IMR-90 (cell line): ENCODE measurements around the gene NAA60. TPM values are rescaled to one million over a fixed set of nuclear protein-coding genes. Genes with fewer than 3 reads are reported as not detected.

Experiments
- ATAC-seq: fragments of 200-7000 bp; cut with Tn5 transposase; 2 replicates; pipeline ENCODE4 v1.9.1; 2020; ENCODE audit warnings: low read depth, mild to moderate bottlenecking, moderate library complexity
- BruUV-seq: library from RNA; stranded (reverse); fragments of 400-500 nt; replicated peaks from 2 replicates; lab custom pipeline; 2021; lab: Mats Ljungman, UMichigan
- CTCF ChIA-PET: fragments of 300-600 bp; formaldehyde crosslinking; extraction: SDS; loops from one replicate; lab custom pipeline; 2021; ENCODE audit warnings: antibody characterized with exemption; lab: Yijun Ruan, JAX
- POLR2A ChIA-PET: fragments of 300-600 bp; sonication (Branson Sonifier 250); formaldehyde crosslinking; loops from one replicate; lab custom pipeline; 2022; ENCODE audit warnings: antibody characterized with exemption; ENCODE audit not compliant: unreplicated experiment; lab: Charles Lee
- DNase-seq: peaks from one replicate; pipeline ENCODE4 v3.0.0; 2013
- H2AFZ ChIP-seq: replicated peaks from 2 replicates; pipeline ENCODE3; 2013; ENCODE audit warnings: low read length, mild to moderate bottlenecking; ENCODE audit not compliant: poor library complexity
- H2AK5ac ChIP-seq: 2 replicates; pipeline ENCODE4 v1.6.1; 2013; ENCODE audit warnings: low read depth, low read length, inconsistent platforms
- H2AK9ac ChIP-seq: replicated peaks from 2 replicates; pipeline ENCODE3; 2013; ENCODE audit warnings: mild to moderate bottlenecking, low read depth, low read length, moderate library complexity; ENCODE audit not compliant: poor library complexity
- H2BK120ac ChIP-seq: 2 replicates; pipeline ENCODE4 v1.6.1; 2013; ENCODE audit warnings: low read depth, low read length, inconsistent platforms
- H2BK15ac ChIP-seq: 3 replicates; pipeline ENCODE4 v1.6.1; 2013; ENCODE audit warnings: low read depth, low read length, inconsistent platforms
- H2BK20ac ChIP-seq: 2 replicates; pipeline ENCODE4 v1.6.1; 2013; ENCODE audit warnings: low read depth, mild to moderate bottlenecking, inconsistent platforms, low read length, moderate library complexity
- H2BK5ac ChIP-seq: 2 replicates; pipeline ENCODE4 v1.6.1; 2013; ENCODE audit warnings: mild to moderate bottlenecking, low read depth, low read length, inconsistent platforms; ENCODE audit not compliant: poor library complexity, severe bottlenecking
- H3K14ac ChIP-seq: replicated peaks from 2 replicates; pipeline ENCODE4 v1.6.1; 2013; ENCODE audit warnings: low read depth, low read length, inconsistent platforms
- H3K18ac ChIP-seq: 2 replicates; pipeline ENCODE4 v1.6.1; 2013; ENCODE audit warnings: low read depth, low read length, control low read depth
- H3K23ac ChIP-seq: 2 replicates; pipeline ENCODE4 v1.6.1; 2013; ENCODE audit warnings: low read depth, low read length, inconsistent platforms
- H3K27ac ChIP-seq: 2 replicates; pipeline ENCODE4 v1.5.1; 2013; ENCODE audit warnings: mild to moderate bottlenecking, control low read depth, low read length; ENCODE audit not compliant: insufficient read depth
- H3K27me3 ChIP-seq: 2 replicates; pipeline ENCODE4 v1.6.1; 2013; ENCODE audit warnings: low read length; ENCODE audit not compliant: control insufficient read depth, insufficient read depth
- H3K36me3 ChIP-seq: 2 replicates; pipeline ENCODE4 v1.6.1; 2013; ENCODE audit warnings: low read length, mixed read lengths; ENCODE audit not compliant: control insufficient read depth, insufficient read depth
- H3K4ac ChIP-seq: 2 replicates; pipeline ENCODE4 v1.6.1; 2013; ENCODE audit warnings: low read depth, low read length, inconsistent platforms
- H3K4me1 ChIP-seq: 2 replicates; pipeline ENCODE4 v1.6.1; 2013; ENCODE audit warnings: low read length, mixed read lengths; ENCODE audit not compliant: control insufficient read depth, insufficient read depth
- H3K4me2 ChIP-seq: 2 replicates; pipeline ENCODE4 v1.6.1; 2013; ENCODE audit warnings: low read depth, mild to moderate bottlenecking, control low read depth, low read length, moderate library complexity
- H3K4me3 ChIP-seq: 2 replicates; pipeline ENCODE4 v1.5.1; 2013; ENCODE audit warnings: low read depth, mild to moderate bottlenecking, control low read depth, low read length, moderate library complexity; ENCODE audit not compliant: insufficient read depth
- H3K56ac ChIP-seq: 2 replicates; pipeline ENCODE4 v1.6.1; 2013; ENCODE audit warnings: low read length, inconsistent platforms; ENCODE audit not compliant: insufficient read depth; ENCODE audit errors: extremely low read depth
- H3K79me1 ChIP-seq, 2 experiments: 2 replicates each; pipeline ENCODE4 v1.6.1; 2013; ENCODE audit warnings: low read length in 2 of 2, inconsistent platforms in 1 of 2, low read depth in 1 of 2
- H3K9ac ChIP-seq: 2 replicates; pipeline ENCODE4 v1.6.1; 2013; ENCODE audit warnings: low read depth, low read length, control low read depth
- H3K9me1 ChIP-seq: 2 replicates; pipeline ENCODE4 v1.6.1; 2013; ENCODE audit warnings: low read length, inconsistent platforms; ENCODE audit not compliant: insufficient read depth
- H3K9me3 ChIP-seq: 2 replicates; pipeline ENCODE4 v1.6.1; 2013; ENCODE audit warnings: low read length; ENCODE audit not compliant: control insufficient read depth, insufficient read depth
- H4K20me1 ChIP-seq: 2 replicates; pipeline ENCODE4 v1.6.1; 2013; ENCODE audit warnings: low read length, inconsistent platforms; ENCODE audit not compliant: insufficient read depth
- H4K5ac ChIP-seq: 2 replicates; pipeline ENCODE4 v1.6.1; 2013; ENCODE audit warnings: mild to moderate bottlenecking, low read depth, low read length, control low read depth
- H4K8ac ChIP-seq, 2 experiments: 2 replicates each; pipeline ENCODE4 v1.6.1; 2013; ENCODE audit warnings: low read depth in 2 of 2, low read length in 2 of 2, control low read depth in 1 of 2, inconsistent platforms in 1 of 2
- H4K91ac ChIP-seq: 2 replicates; pipeline ENCODE4 v1.6.1; 2013; ENCODE audit warnings: low read depth, low read length, inconsistent platforms; ENCODE audit not compliant: insufficient read depth
- CHD1 ChIP-seq: IDR thresholded peaks from 2 replicates; pipeline ENCODE4 v1.6.1; 2012; ENCODE audit warnings: low read depth, low read length, improper control_type of control experiment
- FOS ChIP-seq: fragments of 150-350 bp; IDR thresholded peaks from 2 replicates; pipeline ENCODE4 v1.6.1; 2016; ENCODE audit warnings: low read depth, low read length
- WGBS, 2 experiments: methylation state at CpG; one replicate each; pipeline versions ENCODE4 v1.1.5 to v1.1.7; 2013; ENCODE audit warnings: missing lambda C conversion rate in 2 of 2; ENCODE audit not compliant: insufficient read length in 1 of 2; ENCODE audit errors: extremely low coverage in 2 of 2; 5-methylcytosine and 5-hydroxymethylcytosine counted together
- dilution Hi-C: fragments of 300-500 bp; cut with HindIII; formaldehyde crosslinking; loops from one replicate; pipeline ENCODE4 v1.14.3; 2018; ENCODE audit warnings: low sequenced_read_pairs; ENCODE audit not compliant: unreplicated experiment
- in situ Hi-C: fragments of 300-500 bp; cut with MboI; formaldehyde crosslinking; loops from 3 replicates; pipeline ENCODE4 v1.14.3; 2019; ENCODE audit warnings: low sequenced_read_pairs, inconsistent platforms, mixed read lengths
- intact Hi-C: fragments of 100-400 bp; cut with micrococcal nuclease; formaldehyde crosslinking; loops from 2 replicates; pipeline ENCODE4 v1.10.0; 2022
- polyA plus RNA-seq, 3 experiments: library from polyadenylated mRNA; depleted of rRNA; stranded (reverse); fragments of >200 nt; gene quantifications; 2 replicates each; pipeline ENCODE4 v1.2.3, GENCODE V29; 2012; ENCODE audit warnings: low replicate concordance in 1 of 3
- total RNA-seq: library from RNA; depleted of rRNA; stranded (reverse); fragments of >200 nt; gene quantifications from 2 replicates; pipeline ENCODE4 v1.2.3, GENCODE V29; 2012

Gene NAA60
- total and polyA plus RNA-seq, 2 of the 4 experiments (the other 2 are of a cell fraction) = 7.5 to 18.0 TPM

DNA sequence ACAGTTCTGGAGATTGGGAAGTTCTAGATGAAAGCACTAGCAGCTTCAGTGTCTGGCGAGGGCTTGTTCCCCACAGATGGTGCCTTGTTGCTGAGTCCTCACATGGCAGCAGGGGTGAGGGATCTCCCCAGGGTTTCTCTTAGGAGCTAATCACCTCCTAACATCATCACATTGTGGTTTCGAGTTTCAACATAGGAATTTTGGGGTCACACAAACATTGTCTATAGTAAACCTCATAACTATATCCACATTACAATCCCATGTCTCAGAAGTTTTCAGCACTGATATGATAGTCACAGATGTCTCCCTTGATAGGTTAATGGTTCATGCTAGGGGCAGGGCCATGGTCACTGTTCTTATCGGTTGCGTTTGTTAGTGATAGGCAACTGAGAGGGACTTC, 71.1 kb downstream of the NAA60 start:
- BruUV-seq = no TSS peak
- Histone ChIP-seq H4K91ac (no peak overlapping the region), H2BK20ac (no peak overlapping the region), H3K9me1 (peaks cover 15% of the 10 kb centered on the region), H3K9ac (no peak overlapping the region), H3K23ac (no peak overlapping the region; the same call in none of the 2 replicates), H2AK9ac (no peak overlapping the region), H4K5ac (no peak overlapping the region), H3K4me1 (peaks cover 13% of the 10 kb centered on the region), H2AK5ac (peak overlapping the region; percentile 44), H2BK120ac (no peak overlapping the region), H3K9me3 (no peaks in the 10 kb centered on the region), H3K4me2 (peak overlapping the region; percentile 15; the same call in 1 of the 2 replicates), H2BK15ac (no peak overlapping the region), H4K20me1 (peaks cover 9% of the 10 kb centered on the region; the same call in 1 of the 2 replicates), H3K27me3 (no peaks in the 10 kb centered on the region), H2AFZ (no peak overlapping the region), H3K36me3 (peaks cover 41% of the 10 kb centered on the region), H2BK5ac (peak overlapping the region; percentile 16), H3K56ac (no peak overlapping the region), H3K27ac (peak overlapping the region; percentile 52; the same call in 1 of the 2 replicates), H3K4ac (no peak overlapping the region), H3K4me3 (no peak overlapping the region), H3K18ac (no peak overlapping the region), H3K79me1 (peaks cover 0 to 3% of the 10 kb centered on the region in 2 experiments; a peak in 1 of 4 replicates), H4K8ac (no peak overlapping the region), H3K14ac (no peak overlapping the region)
- 96% methylated on average over 3 of the region's 4 CpGs; no CpG with 5 or more reads in 1 of the 2 experiments for WGBS, 2 experiments
- intact Hi-C loops = no loop called here
- ATAC-seq = peak; percentile 83
- CTCF ChIA-PET = interaction anchor here (0.9 kb wide), 1 partner anchor 14 kb away, joined by 3 read pairs; the partner anchor contains the start of gene CLUAP1
- peak; percentile 89 for DNase-seq
- in situ Hi-C loops = no loop called here
- no peak for TF ChIP-seq CHD1
- 0 out of 2 replicates have a peak, but pooled peaks have one; percentile 7 for TF ChIP-seq FOS
- dilution Hi-C loops = no loop called here
- POLR2A ChIA-PET = no interaction called here
